Gastroesophageal sphincter (tissue), 3 donors: ENCODE results near the gene ISYNA1.

Experiments used
- CTCF ChIP-seq, 4 experiments: fragments of 200-600 bp in 2 of 4; fragments of 450-650 bp in 2 of 4; sonication (generic) in 1 of 4; IDR thresholded peaks; one replicate each; pipeline ENCODE4 v1.5.1; 2017 to 2019; ENCODE audit warnings: antibody characterized with exemption in 4 of 4, mild to moderate bottlenecking in 2 of 4, moderate library complexity in 2 of 4
- POLR2A ChIP-seq, 2 donors: fragments of 450-650 bp; IDR thresholded peaks; one replicate each; pipeline ENCODE4 v1.6.1; 2017; ENCODE audit warnings: antibody characterized with exemption in 2 of 2, mild to moderate bottlenecking in 2 of 2, moderate library complexity in 1 of 2
- POLR2AphosphoS5 ChIP-seq: sonication (generic); formaldehyde crosslinking; IDR thresholded peaks from one replicate; pipeline ENCODE4 v1.6.1; 2017; ENCODE audit warnings: antibody characterized with exemption

GRCh38 chr19:18468517-18468916 lies 30.6 kb upstream of the ISYNA1 start:
- no peak for TF ChIP-seq CTCF (IDR thresholded peaks at IDR 0.05)
- TF ChIP-seq POLR2AphosphoS5, result no peak
- TF ChIP-seq POLR2A (IDR thresholded peaks at IDR 0.05), result no peak
